Testis (tissue), 3 donors: ENCODE results near the gene ELK4. TPM values are rescaled to one million over a fixed set of nuclear protein-coding genes. Genes with fewer than 3 reads are reported as not detected.

Source experiments
- DNase-seq: peaks from one replicate; pipeline ENCODE4 v3.0.0-alpha.2; 2019
- H3K27ac ChIP-seq, 2 donors: fragments of 200-600 bp; sonication (generic); one replicate each; pipeline ENCODE4 v1.5.1; 2019
- H3K27me3 ChIP-seq: fragments of 200-600 bp; sonication (generic); one replicate; pipeline ENCODE4 v1.5.1; 2019
- H3K36me3 ChIP-seq: fragments of 200-600 bp; sonication (generic); one replicate; pipeline ENCODE4 v1.5.1; 2017; ENCODE audit warnings: low read depth; ENCODE audit errors: missing control alignments
- H3K4me1 ChIP-seq: fragments of 200-600 bp; sonication (generic); one replicate; pipeline ENCODE4 v1.5.1; 2019
- H3K4me3 ChIP-seq, 2 donors: fragments of 200-600 bp; sonication (generic); one replicate each; pipeline ENCODE4 v1.5.1; 2017 to 2019
- H3K9me3 ChIP-seq: fragments of 200-600 bp; sonication (generic); one replicate; pipeline ENCODE4 v1.5.1; 2017
- POLR2A ChIP-seq: fragments of 450-650 bp; IDR thresholded peaks from one replicate; pipeline ENCODE4 v1.6.1; 2017; ENCODE audit warnings: antibody characterized with exemption, mild to moderate bottlenecking, moderate library complexity
- WGBS, 2 donors: methylation state at CpG; one replicate each; pipeline ENCODE4 v1.1.5; 2018; 5-methylcytosine and 5-hydroxymethylcytosine counted together
- intact Hi-C: fragments of 100-400 bp; cut with DNase I; formaldehyde crosslinking; loops from one replicate; pipeline ENCODE4 v1.15.1; 2023; ENCODE audit warnings: low total_unique reads
- polyA plus RNA-seq: library from polyadenylated mRNA; stranded (reverse); fragments of 350-450 nt; fragmentation: Illumina TruSeq; extraction: RNeasy Lipid Tissue Mini Kit (QIAGEN cat#74804); gene quantifications from one replicate; pipeline ENCODE4 v1.2.3, GENCODE V29; 2014; ENCODE audit warnings: low read depth, low replicate concordance; ENCODE audit not compliant: insufficient read depth
- total RNA-seq, 2 donors: library from RNA; depleted of rRNA; stranded (reverse); fragments of >200 nt; gene quantifications; one replicate each; pipeline ENCODE4 v1.2.3, GENCODE V29; 2016
- TF ChIP-seq, protein P1 (sequence below), 3 experiments: fragments of 450-650 bp in 2 of 3; fragments of 200-600 bp in 1 of 3; sonication (generic) in 1 of 3; IDR thresholded peaks; one replicate each; pipeline ENCODE4 v1.5.1; 2016 to 2019; ENCODE audit warnings: antibody characterized with exemption in 3 of 3, mild to moderate bottlenecking in 2 of 3, moderate library complexity in 1 of 3

The ELK4 gene
- total and polyA plus RNA-seq, 3 donors from 2014 or later = 20.4 to 25.4 (median 20.5) TPM

- 65 to 74% methylated on average over 3 to 4 of the region's 4 CpGs for WGBS, 2 donors
- intact Hi-C loops = no loop called here
Measured at GRCh38 chr1:205672970-205673369, 41.2 kb upstream of the ELK4 start.

DNA sequence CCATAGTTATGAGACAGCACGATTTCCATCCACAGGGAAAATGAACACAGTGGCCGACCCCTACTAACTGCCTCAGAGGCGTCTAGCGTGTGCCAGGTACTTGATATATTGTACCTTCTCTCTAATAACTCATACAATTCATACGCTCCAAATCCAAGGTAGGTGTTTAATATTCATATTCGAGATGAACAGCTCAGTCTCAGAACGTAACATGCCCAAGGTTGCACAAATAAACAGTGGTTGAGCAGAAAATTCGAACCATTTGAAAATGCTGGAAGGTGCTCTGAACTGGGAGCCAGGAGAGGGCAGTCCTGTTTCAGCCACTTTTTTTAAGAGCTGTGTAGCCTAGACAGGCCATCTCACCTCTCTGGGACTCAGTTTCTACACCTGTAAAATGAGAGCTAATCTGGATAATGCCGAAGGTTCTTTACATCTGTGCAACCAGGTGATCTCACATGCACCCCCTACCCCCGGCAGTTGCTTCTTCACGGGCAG, 40.6 kb upstream of the ELK4 start:
- no peak for DNase-seq
- peaks cover 24% of the 10 kb centered on the region for H3K4me1 ChIP-seq
- no peak overlapping the region for H3K4me3 ChIP-seq
- TF ChIP-seq POLR2A = no peak
- TF ChIP-seq, protein P1, sequence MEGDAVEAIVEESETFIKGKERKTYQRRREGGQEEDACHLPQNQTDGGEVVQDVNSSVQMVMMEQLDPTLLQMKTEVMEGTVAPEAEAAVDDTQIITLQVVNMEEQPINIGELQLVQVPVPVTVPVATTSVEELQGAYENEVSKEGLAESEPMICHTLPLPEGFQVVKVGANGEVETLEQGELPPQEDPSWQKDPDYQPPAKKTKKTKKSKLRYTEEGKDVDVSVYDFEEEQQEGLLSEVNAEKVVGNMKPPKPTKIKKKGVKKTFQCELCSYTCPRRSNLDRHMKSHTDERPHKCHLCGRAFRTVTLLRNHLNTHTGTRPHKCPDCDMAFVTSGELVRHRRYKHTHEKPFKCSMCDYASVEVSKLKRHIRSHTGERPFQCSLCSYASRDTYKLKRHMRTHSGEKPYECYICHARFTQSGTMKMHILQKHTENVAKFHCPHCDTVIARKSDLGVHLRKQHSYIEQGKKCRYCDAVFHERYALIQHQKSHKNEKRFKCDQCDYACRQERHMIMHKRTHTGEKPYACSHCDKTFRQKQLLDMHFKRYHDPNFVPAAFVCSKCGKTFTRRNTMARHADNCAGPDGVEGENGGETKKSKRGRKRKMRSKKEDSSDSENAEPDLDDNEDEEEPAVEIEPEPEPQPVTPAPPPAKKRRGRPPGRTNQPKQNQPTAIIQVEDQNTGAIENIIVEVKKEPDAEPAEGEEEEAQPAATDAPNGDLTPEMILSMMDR (IDR thresholded peaks at IDR 0.05) = no peak
- WGBS, 2 donors = 72 to 86% methylated on average over 11 of the region's 11 CpGs
- no peaks in the 10 kb centered on the region for H3K36me3 ChIP-seq
- H3K9me3 ChIP-seq = no peaks in the 10 kb centered on the region
- intact Hi-C loops = no loop called here
- H3K27me3 ChIP-seq = no peaks in the 10 kb centered on the region
- no peak overlapping the region for H3K27ac ChIP-seq

More at GRCh38 chr1:205672970-205673369, 41.2 kb upstream of the ELK4 start:
- H3K9me3 ChIP-seq = no peaks in the 10 kb centered on the region
- no peak overlapping the region for H3K27ac ChIP-seq
- H3K27me3 ChIP-seq = no peaks in the 10 kb centered on the region
- DNase-seq = no peak
- H3K4me1 ChIP-seq = peaks cover 24% of the 10 kb centered on the region
- TF ChIP-seq, protein P1 (IDR thresholded peaks at IDR 0.05) = no peak
- no peak for TF ChIP-seq POLR2A
- H3K36me3 ChIP-seq = no peaks in the 10 kb centered on the region
- no peak overlapping the region for H3K4me3 ChIP-seq

DNA sequence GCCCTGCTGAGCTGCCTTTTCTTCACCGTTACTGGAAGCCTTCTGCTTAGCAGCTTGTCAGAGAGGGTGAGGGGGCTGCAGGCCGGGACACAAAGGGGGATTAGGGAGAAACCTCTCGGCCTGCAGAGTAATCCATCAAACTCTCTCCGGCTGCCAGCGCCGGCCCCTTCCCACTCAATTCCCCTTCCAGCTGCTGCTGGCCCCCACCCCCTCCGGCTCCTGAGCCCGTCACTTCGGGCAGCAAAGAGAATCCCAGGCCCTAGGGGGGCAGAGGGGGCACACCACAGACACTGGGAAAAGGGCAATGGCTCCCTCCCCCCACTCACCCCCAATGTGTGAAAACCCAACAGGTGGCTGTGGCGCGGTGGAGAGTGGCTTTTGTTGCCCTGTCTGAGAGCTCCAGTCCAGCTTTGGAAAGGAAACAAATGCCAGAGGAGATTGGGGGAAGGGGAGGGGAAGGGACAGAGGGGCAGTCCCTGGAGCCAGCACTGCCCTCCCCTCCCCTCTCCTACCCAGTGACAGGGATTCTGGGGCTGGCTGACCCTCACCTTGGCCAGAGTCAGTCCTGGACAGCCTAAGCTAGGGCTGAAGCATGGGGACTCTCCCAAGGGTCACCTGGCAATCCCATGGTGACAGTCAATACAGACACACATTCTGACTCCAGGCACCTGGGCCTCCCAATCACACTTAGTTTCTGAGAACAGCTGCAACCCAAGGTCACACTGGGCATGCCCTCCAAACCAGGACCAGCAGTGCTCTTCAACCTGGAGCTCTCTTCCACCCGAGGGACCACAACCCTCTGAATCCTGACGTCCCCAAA, 39.0 kb upstream of the ELK4 start:
- no peak for DNase-seq
- Histone ChIP-seq H3K27me3 (no peaks in the 10 kb centered on the region), H3K4me3 (no peak overlapping the region), H3K9me3 (no peaks in the 10 kb centered on the region), H3K36me3 (no peaks in the 10 kb centered on the region), H3K4me1 (peaks cover 20% of the 10 kb centered on the region), H3K27ac (no peak overlapping the region)
- intact Hi-C loops = no loop called here
- 84 to 86% methylated on average over 10 to 13 of the region's 13 CpGs for WGBS, 2 donors
- TF ChIP-seq POLR2A = no peak
- TF ChIP-seq, protein P1 (IDR thresholded peaks at IDR 0.05) = no peak

- no peaks in the 10 kb centered on the region for H3K9me3 ChIP-seq
- H3K27ac ChIP-seq = no peak overlapping the region
- H3K4me3 ChIP-seq = no peak overlapping the region
- peaks cover 20% of the 10 kb centered on the region for H3K4me1 ChIP-seq
- intact Hi-C loops = no loop called here
- no peaks in the 10 kb centered on the region for H3K36me3 ChIP-seq
- H3K27me3 ChIP-seq = no peaks in the 10 kb centered on the region
- TF ChIP-seq, protein P1 (IDR thresholded peaks at IDR 0.05) = no peak
- no peak for TF ChIP-seq POLR2A
- 66 to 85% methylated on average over 3 to 5 of the region's 5 CpGs for WGBS, 2 donors
- no peak for DNase-seq
Measured at GRCh38 chr1:205670150-205670446, 38.3 kb upstream of the ELK4 start.
